ENCODE results near the gene TIMM44.

DNA sequence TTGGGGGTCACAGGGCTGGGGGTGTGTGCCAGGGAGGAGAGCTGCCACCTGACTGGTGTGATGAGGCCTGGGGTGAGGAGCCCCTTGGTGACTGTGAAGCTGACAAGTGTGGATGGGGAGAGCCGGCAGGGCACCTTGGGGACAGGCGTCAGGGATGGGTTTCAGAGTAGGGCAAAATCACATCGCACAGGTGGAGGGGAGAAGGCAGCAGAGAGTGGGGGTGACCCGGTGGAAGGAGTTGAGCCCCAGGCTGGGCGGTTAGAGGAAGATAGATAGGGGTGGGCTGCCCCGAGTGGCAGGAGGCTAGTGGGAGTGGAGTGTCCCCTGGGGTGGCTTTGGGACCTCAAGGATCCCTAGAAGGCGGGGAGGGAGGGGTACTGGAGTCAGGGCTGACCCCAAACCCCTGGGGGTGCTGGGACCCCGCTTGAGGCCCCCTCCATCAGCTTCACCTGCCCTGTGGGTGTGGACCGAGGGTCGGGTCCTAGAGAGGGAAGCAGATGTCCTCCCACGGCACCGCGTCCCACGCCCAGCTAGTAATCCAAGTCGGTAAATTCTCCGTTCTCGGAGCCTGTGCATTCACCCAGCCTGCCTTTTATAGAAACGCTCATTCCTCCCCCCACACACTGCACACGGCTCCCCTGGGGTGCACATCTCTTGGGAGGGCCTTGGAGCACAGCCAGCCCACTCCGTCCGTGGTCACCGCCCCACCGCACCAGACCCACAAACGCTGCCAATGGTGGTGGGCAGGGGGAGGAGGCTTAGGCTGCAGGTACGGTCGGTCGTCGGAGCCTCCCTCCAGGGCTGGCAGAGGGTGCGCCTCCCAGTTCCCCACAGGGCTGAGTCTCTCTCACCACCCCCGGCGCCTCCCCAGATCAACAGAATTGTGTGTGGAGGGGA lies 19.9 kb downstream of the TIMM44 start:
- TF ChIP-seq, protein P1, sequence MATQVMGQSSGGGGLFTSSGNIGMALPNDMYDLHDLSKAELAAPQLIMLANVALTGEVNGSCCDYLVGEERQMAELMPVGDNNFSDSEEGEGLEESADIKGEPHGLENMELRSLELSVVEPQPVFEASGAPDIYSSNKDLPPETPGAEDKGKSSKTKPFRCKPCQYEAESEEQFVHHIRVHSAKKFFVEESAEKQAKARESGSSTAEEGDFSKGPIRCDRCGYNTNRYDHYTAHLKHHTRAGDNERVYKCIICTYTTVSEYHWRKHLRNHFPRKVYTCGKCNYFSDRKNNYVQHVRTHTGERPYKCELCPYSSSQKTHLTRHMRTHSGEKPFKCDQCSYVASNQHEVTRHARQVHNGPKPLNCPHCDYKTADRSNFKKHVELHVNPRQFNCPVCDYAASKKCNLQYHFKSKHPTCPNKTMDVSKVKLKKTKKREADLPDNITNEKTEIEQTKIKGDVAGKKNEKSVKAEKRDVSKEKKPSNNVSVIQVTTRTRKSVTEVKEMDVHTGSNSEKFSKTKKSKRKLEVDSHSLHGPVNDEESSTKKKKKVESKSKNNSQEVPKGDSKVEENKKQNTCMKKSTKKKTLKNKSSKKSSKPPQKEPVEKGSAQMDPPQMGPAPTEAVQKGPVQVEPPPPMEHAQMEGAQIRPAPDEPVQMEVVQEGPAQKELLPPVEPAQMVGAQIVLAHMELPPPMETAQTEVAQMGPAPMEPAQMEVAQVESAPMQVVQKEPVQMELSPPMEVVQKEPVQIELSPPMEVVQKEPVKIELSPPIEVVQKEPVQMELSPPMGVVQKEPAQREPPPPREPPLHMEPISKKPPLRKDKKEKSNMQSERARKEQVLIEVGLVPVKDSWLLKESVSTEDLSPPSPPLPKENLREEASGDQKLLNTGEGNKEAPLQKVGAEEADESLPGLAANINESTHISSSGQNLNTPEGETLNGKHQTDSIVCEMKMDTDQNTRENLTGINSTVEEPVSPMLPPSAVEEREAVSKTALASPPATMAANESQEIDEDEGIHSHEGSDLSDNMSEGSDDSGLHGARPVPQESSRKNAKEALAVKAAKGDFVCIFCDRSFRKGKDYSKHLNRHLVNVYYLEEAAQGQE (IDR thresholded peaks at IDR 0.05; ENCODE audit: insufficient read depth in 1 of 2, low read depth in 2 of 2, low read length in 2 of 2) = no peak
- TF ChIP-seq TAF1 (IDR thresholded peaks at IDR 0.05; ENCODE audit: borderline replicate concordance, insufficient read depth, low read length) (no peak), POLR2AphosphoS5 (IDR thresholded peaks at IDR 0.05; ENCODE audit: low read depth, low read length) (peak; percentile 50; the same call in 1 of the 2 replicates), FOXP2 (optimal IDR thresholded peaks at IDR 0.05; ENCODE audit: borderline replicate concordance, extremely low read depth, extremely low read length, insufficient read depth) (no peak)
